Testis (tissue), 3 donors: Measurements from ENCODE around the gene KDM7A. TPM values are rescaled to one million over a fixed set of nuclear protein-coding genes. Genes with fewer than 3 reads are reported as not detected.
"Not testable (repeated sequence)": the region's sequence is repeated elsewhere in the genome, so short reads cannot be mapped to it uniquely, and the experiment has no call there.

ENCODE experiments used
- DNase-seq: peaks from one replicate; pipeline ENCODE4 v3.0.0-alpha.2; 2019
- H3K27ac ChIP-seq, 2 donors: fragments of 200-600 bp; sonication (generic); one replicate each; pipeline ENCODE4 v1.5.1; 2019
- H3K27me3 ChIP-seq: fragments of 200-600 bp; sonication (generic); one replicate; pipeline ENCODE4 v1.5.1; 2019
- H3K36me3 ChIP-seq: fragments of 200-600 bp; sonication (generic); one replicate; pipeline ENCODE4 v1.5.1; 2017; ENCODE audit warnings: low read depth; ENCODE audit errors: missing control alignments
- H3K4me1 ChIP-seq: fragments of 200-600 bp; sonication (generic); one replicate; pipeline ENCODE4 v1.5.1; 2019
- H3K4me3 ChIP-seq, 2 donors: fragments of 200-600 bp; sonication (generic); one replicate each; pipeline ENCODE4 v1.5.1; 2017 to 2019
- H3K9me3 ChIP-seq: fragments of 200-600 bp; sonication (generic); one replicate; pipeline ENCODE4 v1.5.1; 2017
- POLR2A ChIP-seq: fragments of 450-650 bp; IDR thresholded peaks from one replicate; pipeline ENCODE4 v1.6.1; 2017; ENCODE audit warnings: antibody characterized with exemption, mild to moderate bottlenecking, moderate library complexity
- WGBS, 2 donors: methylation state at CpG; one replicate each; pipeline ENCODE4 v1.1.5; 2018; 5-methylcytosine and 5-hydroxymethylcytosine counted together
- intact Hi-C: fragments of 100-400 bp; cut with DNase I; formaldehyde crosslinking; loops from one replicate; pipeline ENCODE4 v1.15.1; 2023; ENCODE audit warnings: low total_unique reads
- polyA plus RNA-seq: library from polyadenylated mRNA; stranded (reverse); fragments of 350-450 nt; fragmentation: Illumina TruSeq; extraction: RNeasy Lipid Tissue Mini Kit (QIAGEN cat#74804); gene quantifications from one replicate; pipeline ENCODE4 v1.2.3, GENCODE V29; 2014; ENCODE audit warnings: low read depth, low replicate concordance; ENCODE audit not compliant: insufficient read depth
- total RNA-seq, 2 donors: library from RNA; depleted of rRNA; stranded (reverse); fragments of >200 nt; gene quantifications; one replicate each; pipeline ENCODE4 v1.2.3, GENCODE V29; 2016
- TF ChIP-seq, protein P1 (sequence below), 3 experiments: fragments of 450-650 bp in 2 of 3; fragments of 200-600 bp in 1 of 3; sonication (generic) in 1 of 3; IDR thresholded peaks; one replicate each; pipeline ENCODE4 v1.5.1; 2016 to 2019; ENCODE audit warnings: antibody characterized with exemption in 3 of 3, mild to moderate bottlenecking in 2 of 3, moderate library complexity in 1 of 3

The KDM7A gene
- total and polyA plus RNA-seq, 3 donors from 2014 or later = 24.1 to 33.6 (median 24.7) TPM

DNA sequence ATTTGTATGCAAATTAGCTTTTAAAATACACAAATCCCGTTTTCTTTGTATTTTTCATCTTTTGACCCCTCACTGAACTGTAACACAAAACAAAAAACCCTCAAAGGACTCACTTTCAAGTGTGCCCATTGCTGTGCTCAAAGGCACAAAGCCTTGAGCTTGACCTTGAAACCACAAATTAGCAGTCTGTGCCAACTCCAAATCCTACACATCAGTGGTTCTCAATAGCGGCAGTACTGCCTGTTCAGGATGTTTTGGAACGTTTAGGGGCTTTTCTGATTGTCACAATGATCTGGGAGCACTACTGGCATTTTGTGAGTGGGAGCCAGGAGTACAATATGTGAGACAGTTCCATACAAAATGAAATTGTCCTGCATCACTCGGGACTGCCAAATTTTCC lies 55.5 kb downstream of the KDM7A start:
- DNase-seq = no peak
- no peaks in the 10 kb centered on the region for H3K27me3 ChIP-seq
- WGBS, 2 donors = 24 to 36% methylated on average over 4 of the region's 4 CpGs
- no peak overlapping the region for H3K4me3 ChIP-seq
- no peak overlapping the region for H3K27ac ChIP-seq
- no peaks in the 10 kb centered on the region for H3K9me3 ChIP-seq
- peaks cover 6% of the 10 kb centered on the region for H3K4me1 ChIP-seq
- TF ChIP-seq, protein P1, sequence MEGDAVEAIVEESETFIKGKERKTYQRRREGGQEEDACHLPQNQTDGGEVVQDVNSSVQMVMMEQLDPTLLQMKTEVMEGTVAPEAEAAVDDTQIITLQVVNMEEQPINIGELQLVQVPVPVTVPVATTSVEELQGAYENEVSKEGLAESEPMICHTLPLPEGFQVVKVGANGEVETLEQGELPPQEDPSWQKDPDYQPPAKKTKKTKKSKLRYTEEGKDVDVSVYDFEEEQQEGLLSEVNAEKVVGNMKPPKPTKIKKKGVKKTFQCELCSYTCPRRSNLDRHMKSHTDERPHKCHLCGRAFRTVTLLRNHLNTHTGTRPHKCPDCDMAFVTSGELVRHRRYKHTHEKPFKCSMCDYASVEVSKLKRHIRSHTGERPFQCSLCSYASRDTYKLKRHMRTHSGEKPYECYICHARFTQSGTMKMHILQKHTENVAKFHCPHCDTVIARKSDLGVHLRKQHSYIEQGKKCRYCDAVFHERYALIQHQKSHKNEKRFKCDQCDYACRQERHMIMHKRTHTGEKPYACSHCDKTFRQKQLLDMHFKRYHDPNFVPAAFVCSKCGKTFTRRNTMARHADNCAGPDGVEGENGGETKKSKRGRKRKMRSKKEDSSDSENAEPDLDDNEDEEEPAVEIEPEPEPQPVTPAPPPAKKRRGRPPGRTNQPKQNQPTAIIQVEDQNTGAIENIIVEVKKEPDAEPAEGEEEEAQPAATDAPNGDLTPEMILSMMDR (IDR thresholded peaks at IDR 0.05) = no peak
- no peak for TF ChIP-seq POLR2A
- no peaks in the 10 kb centered on the region for H3K36me3 ChIP-seq
- intact Hi-C loops = no loop called here

DNA sequence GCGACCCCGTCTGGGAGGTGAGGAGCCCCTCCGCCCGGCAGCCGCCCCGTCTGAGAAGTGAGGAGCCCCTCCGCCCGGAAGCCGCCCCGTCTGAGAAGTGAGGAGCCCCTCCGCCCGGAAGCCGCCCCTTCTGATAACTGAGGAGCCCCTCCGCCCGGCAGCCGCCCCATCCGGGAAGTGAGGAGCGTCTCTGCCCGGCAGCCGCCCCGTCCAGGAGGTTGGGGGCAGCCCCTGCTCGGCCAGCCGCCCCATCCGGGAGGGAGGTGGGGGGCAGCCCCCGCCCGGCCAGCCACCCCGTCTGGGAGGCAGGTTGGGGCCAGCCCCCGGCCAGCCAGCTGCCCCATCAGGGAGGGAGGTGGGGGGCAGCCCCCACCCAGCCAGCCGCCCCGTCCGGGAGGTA lies 62.0 kb downstream of the KDM7A start:
- H3K36me3 ChIP-seq, H3K27me3 ChIP-seq, DNase-seq, H3K27ac ChIP-seq, H3K4me1 ChIP-seq, intact Hi-C loops, H3K4me3 ChIP-seq, H3K9me3 ChIP-seq: not testable (repeated sequence)
- WGBS, 2 donors = 88 to 90% methylated on average over 5 to 30 of the region's 31 CpGs

DNA sequence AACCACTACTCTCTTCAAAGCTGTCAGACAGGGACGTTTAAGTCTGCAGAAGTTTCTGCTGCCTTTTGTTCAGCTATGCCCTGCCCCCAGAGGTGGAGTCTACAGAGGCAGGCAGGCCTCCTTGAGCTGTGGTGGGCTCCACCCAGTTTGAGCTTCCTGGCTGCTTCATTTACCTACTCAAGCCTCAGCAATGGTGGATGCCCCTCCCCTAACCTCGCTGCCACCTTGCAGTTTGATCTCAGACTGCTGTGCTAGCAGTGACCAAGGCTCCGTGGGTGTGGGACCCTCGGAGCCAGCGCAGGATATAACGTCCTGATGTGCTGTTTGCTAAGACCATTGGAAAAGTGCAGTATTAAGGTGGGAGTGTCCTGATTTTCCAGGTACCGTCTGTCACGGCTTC lies 68.0 kb downstream of the KDM7A start:
- DNase-seq, H3K36me3 ChIP-seq, H3K27me3 ChIP-seq, H3K4me1 ChIP-seq, H3K4me3 ChIP-seq, intact Hi-C loops, H3K9me3 ChIP-seq, H3K27ac ChIP-seq: not testable (repeated sequence)
- 92 to 95% methylated on average over 7 to 8 of the region's 8 CpGs for WGBS, 2 donors

DNA sequence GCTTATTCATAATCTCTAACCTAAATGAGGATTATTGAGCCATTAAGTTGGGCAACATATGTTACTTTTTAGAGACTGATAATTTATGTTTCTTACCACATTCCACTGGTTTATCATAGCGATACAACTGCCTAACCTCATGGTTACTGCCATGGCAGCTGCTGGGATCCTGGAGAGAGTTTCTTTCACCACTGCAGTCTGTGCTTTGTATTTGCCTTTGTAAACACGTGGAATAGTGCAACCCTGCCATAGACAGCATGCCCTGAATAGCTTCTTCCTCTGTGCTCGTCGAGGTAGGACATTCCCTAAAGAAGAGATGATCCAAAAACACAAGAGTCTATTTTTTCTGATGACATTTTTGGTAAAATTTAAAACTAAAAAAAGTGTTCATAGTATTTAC lies 80.3 kb downstream of the KDM7A start:
- no peaks in the 10 kb centered on the region for H3K4me1 ChIP-seq
- H3K36me3 ChIP-seq = no peaks in the 10 kb centered on the region
- no peak for DNase-seq
- H3K4me3 ChIP-seq = no peak overlapping the region
- no peaks in the 10 kb centered on the region for H3K9me3 ChIP-seq
- WGBS, 2 donors = 80 to 82% methylated on average over 4 of the region's 4 CpGs
- intact Hi-C loops = no loop called here
- H3K27ac ChIP-seq = no peak overlapping the region
- H3K27me3 ChIP-seq = no peaks in the 10 kb centered on the region
- TF ChIP-seq, protein P1 (IDR thresholded peaks at IDR 0.05) = no peak

DNA sequence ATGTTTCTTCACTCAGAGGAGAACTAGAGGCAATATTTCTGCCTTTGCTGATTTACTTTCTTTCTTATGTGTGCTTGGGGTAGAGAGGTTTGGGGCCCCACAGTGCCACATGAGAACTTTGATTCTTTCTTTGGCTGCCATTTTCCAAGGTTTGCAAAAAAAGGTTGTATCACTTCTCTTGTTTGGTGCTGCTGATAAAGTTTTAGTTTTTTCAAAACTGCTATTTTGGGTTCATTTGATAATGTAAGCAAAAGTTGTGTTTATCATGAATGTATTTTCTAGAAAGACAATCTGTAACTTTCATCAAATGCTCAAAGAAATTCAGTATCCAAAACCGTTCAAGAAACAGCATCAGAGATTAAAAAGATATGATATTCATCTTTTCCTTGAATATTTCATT lies 83.4 kb downstream of the KDM7A start:
- no peak for DNase-seq
- no peaks in the 10 kb centered on the region for H3K4me1 ChIP-seq
- intact Hi-C loops = no loop called here
- TF ChIP-seq, protein P1 (IDR thresholded peaks at IDR 0.05) = no peak
- no peak for TF ChIP-seq POLR2A
- no peaks in the 10 kb centered on the region for H3K9me3 ChIP-seq
- H3K27ac ChIP-seq = no peak overlapping the region
- H3K36me3 ChIP-seq = no peaks in the 10 kb centered on the region
- WGBS, 2 donors = 85 to 90% methylated on average over 1 of the region's 1 CpG
- H3K27me3 ChIP-seq = no peaks in the 10 kb centered on the region
- H3K4me3 ChIP-seq = no peak overlapping the region

DNA sequence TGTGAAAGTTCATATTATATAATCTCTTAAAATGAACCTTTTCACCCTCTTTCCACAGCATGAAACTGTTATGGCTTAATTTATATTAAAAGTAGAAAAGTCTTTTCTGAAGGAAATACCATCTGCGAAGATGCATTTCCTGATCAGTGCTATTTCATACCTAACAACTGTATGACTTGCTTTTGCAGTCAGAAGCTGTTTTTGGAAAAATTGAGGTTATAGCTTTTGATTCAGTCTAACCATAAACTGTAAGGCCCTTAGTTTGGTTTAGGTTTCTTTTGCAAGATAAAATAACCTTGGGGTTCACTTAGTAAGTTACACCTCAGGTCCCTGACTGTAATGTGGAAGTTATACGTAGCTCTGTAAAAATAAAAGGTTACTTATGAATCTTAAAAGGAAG lies 91.3 kb downstream of the KDM7A start:
- H3K4me3 ChIP-seq = no peak overlapping the region
- WGBS, 2 donors = 95% methylated on average over 2 of the region's 2 CpGs
- H3K9me3 ChIP-seq = no peaks in the 10 kb centered on the region
- intact Hi-C loops = no loop called here
- DNase-seq = no peak
- no peaks in the 10 kb centered on the region for H3K36me3 ChIP-seq
- no peaks in the 10 kb centered on the region for H3K27me3 ChIP-seq
- TF ChIP-seq, protein P1 (IDR thresholded peaks at IDR 0.05) = no peak
- TF ChIP-seq POLR2A = no peak
- no peaks in the 10 kb centered on the region for H3K4me1 ChIP-seq
- H3K27ac ChIP-seq = no peak overlapping the region
